ENCODE results near the gene LMAN2L. TPM values are rescaled to one million over a fixed set of nuclear protein-coding genes. Genes with fewer than 3 reads are reported as not detected.

The LMAN2L gene
- total and polyA plus RNA-seq, 2 of the 8 experiments (the other 6 are each of a cell fraction or from before 2014, with no cell fraction given), result 14.3 to 17.6 TPM

- TF ChIP-seq CHD7 (IDR thresholded peaks at IDR 0.05; ENCODE audit: insufficient replicate concordance, low read length), result no peak
Observed at GRCh38 chr2:96664366-96664925, 75.4 kb downstream of the LMAN2L start (continued).

Measured in H1 (cell line).